ENCODE results near the gene WDFY4.

DNA sequence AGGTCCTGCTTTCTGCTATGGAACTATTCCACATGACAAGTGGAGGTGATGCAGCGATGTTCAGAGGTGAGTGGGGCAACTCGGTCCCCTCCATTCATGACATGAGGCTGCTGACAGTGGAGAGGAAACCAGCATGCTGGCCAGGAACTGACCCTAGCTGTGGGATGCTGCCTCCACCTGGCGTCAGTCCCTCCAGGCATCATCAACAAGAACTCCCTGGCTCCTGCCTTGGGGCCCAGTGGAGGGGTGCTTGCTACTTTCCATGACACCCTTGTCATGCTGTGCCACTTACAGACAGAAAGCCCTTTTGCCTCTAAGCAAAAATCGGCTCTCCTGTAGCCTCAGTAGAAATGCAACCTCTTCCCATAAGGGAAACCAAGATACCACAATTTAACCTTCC lies 136.4 kb downstream of the WDFY4 start:
- TF ChIP-seq, protein P1, sequence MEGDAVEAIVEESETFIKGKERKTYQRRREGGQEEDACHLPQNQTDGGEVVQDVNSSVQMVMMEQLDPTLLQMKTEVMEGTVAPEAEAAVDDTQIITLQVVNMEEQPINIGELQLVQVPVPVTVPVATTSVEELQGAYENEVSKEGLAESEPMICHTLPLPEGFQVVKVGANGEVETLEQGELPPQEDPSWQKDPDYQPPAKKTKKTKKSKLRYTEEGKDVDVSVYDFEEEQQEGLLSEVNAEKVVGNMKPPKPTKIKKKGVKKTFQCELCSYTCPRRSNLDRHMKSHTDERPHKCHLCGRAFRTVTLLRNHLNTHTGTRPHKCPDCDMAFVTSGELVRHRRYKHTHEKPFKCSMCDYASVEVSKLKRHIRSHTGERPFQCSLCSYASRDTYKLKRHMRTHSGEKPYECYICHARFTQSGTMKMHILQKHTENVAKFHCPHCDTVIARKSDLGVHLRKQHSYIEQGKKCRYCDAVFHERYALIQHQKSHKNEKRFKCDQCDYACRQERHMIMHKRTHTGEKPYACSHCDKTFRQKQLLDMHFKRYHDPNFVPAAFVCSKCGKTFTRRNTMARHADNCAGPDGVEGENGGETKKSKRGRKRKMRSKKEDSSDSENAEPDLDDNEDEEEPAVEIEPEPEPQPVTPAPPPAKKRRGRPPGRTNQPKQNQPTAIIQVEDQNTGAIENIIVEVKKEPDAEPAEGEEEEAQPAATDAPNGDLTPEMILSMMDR (IDR thresholded peaks at IDR 0.05): no peak
- TF ChIP-seq POLR2A (IDR thresholded peaks at IDR 0.05): no peak
